AG09309 (cell line): ENCODE results near the gene BICD1.

Source experiments
- DNase-seq: peaks from one replicate; pipeline ENCODE4 v3.0.0-alpha.2; 2010; ENCODE audit warnings: low read depth
- H3K4me3 ChIP-seq: 2 replicates; pipeline ENCODE4 v1.5.1; 2011; ENCODE audit warnings: mild to moderate bottlenecking, low read depth, low read length, moderate library complexity; ENCODE audit not compliant: control insufficient read depth
- CTCF ChIP-seq: IDR thresholded peaks from 2 replicates; pipeline ENCODE4 v1.5.1; 2011; ENCODE audit warnings: mild to moderate bottlenecking, low read depth, low read length, inconsistent platforms; ENCODE audit not compliant: insufficient read depth, control insufficient read depth; ENCODE audit errors: missing control alignments

Gene BICD1

GRCh38 chr12:32336261-32336660, 229.6 kb downstream of the BICD1 start:
- TF ChIP-seq CTCF = no peak
- H3K4me3 ChIP-seq = no peak overlapping the region

GRCh38 chr12:32343496-32343895, 236.8 kb downstream of the BICD1 start:
- no peak for DNase-seq
- H3K4me3 ChIP-seq = no peak overlapping the region
- no peak for TF ChIP-seq CTCF

More at GRCh38 chr12:32336261-32336660, 229.6 kb downstream of the BICD1 start:
- no peak for DNase-seq

- no peak for TF ChIP-seq CTCF
- DNase-seq = no peak
- no peak overlapping the region for H3K4me3 ChIP-seq
Observed at GRCh38 chr12:32344047-32344446, 237.4 kb downstream of the BICD1 start.

- no peak for DNase-seq
- TF ChIP-seq CTCF = no peak
- H3K4me3 ChIP-seq = no peak overlapping the region
Observed at GRCh38 chr12:32353540-32353939, 246.9 kb downstream of the BICD1 start.

GRCh38 chr12:32357601-32358249, 251.1 kb downstream of the BICD1 start:
- TF ChIP-seq CTCF = no peak
- DNase-seq = no peak
- H3K4me3 ChIP-seq = no peak overlapping the region

GRCh38 chr12:32360956-32361355, 254.3 kb downstream of the BICD1 start:
- no peak for DNase-seq
- H3K4me3 ChIP-seq = no peak overlapping the region
- no peak for TF ChIP-seq CTCF
